HUDEP-2 (cell line): ENCODE results near the gene PMM1.
A peak's percentile ranks its signal among the peaks of the same experiment; 100 is the strongest.
"Not testable (repeated sequence)": the region's sequence is repeated elsewhere in the genome, so short reads cannot be mapped to it uniquely, and the experiment has no call there.

ENCODE experiments used
- DNase-seq, 76 experiments: peaks; one replicate each; lab custom pipeline; 2025; ENCODE audit not compliant: unreplicated experiment in 76 of 76; lab: John Stamatoyannopoulos, UW

Gene PMM1

GRCh38 chr22:41598081-41598480, 8.4 kb upstream of the PMM1 start:
- DNase-seq: no peak

- peak in 12 of 76 experiments; percentile 26 to 60 (median 40) for DNase-seq
Observed at GRCh38 chr22:41597635-41597953, 8.0 kb upstream of the PMM1 start.

GRCh38 chr22:41596776-41597634, 7.4 kb upstream of the PMM1 start:
- peak in 57 of 76 experiments; percentile 13 to 75 (median 45) for DNase-seq

- no peak for DNase-seq
Observed at GRCh38 chr22:41595703-41596102, 6.1 kb upstream of the PMM1 start.

- not testable (repeated sequence) for DNase-seq
Observed at GRCh38 chr22:41593336-41593960, 3.8 kb upstream of the PMM1 start.

- DNase-seq: peak in 1 of 76 experiments; percentile 18
Observed at GRCh38 chr22:41587347-41587723, 2.3 kb downstream of the PMM1 start.

GRCh38 chr22:41585898-41586297, 3.7 kb downstream of the PMM1 start:
- no peak for DNase-seq

GRCh38 chr22:41584881-41585280, 4.8 kb downstream of the PMM1 start:
- DNase-seq: no peak

- DNase-seq: no peak
Observed at GRCh38 chr22:41582694-41583093, 6.9 kb downstream of the PMM1 start.

GRCh38 chr22:41579997-41580355, 9.7 kb downstream of the PMM1 start:
- DNase-seq: no peak

GRCh38 chr22:41579297-41579996, 10.2 kb downstream of the PMM1 start:
- no peak for DNase-seq

- no peak for DNase-seq
Observed at GRCh38 chr22:41578818-41579217, 10.8 kb downstream of the PMM1 start.

GRCh38 chr22:41578114-41578513, 11.5 kb downstream of the PMM1 start:
- no peak for DNase-seq

GRCh38 chr22:41576877-41577276, 12.8 kb downstream of the PMM1 start:
- peak in 68 of 76 experiments; percentile 13 to 82 (median 52) for DNase-seq

- DNase-seq: no peak
Observed at GRCh38 chr22:41575533-41575932, 14.1 kb downstream of the PMM1 start.

- peak in 56 of 76 experiments; percentile 8 to 77 (median 42) for DNase-seq
Observed at GRCh38 chr22:41574847-41575381, 14.7 kb downstream of the PMM1 start.

- peak in 2 of 76 experiments; percentile 10 to 12 for DNase-seq
Observed at GRCh38 chr22:41573677-41574076, 16.0 kb downstream of the PMM1 start.

GRCh38 chr22:41572305-41572704, 17.3 kb downstream of the PMM1 start:
- DNase-seq: not testable (repeated sequence)

GRCh38 chr22:41571786-41572185, 17.9 kb downstream of the PMM1 start:
- no peak for DNase-seq

- no peak for DNase-seq
Observed at GRCh38 chr22:41570221-41570620, 19.4 kb downstream of the PMM1 start.

- no peak for DNase-seq
Observed at GRCh38 chr22:41568811-41569210, 20.8 kb downstream of the PMM1 start.

GRCh38 chr22:41567512-41567768, 22.2 kb downstream of the PMM1 start:
- DNase-seq: no peak
